ENCODE results near the gene HNRNPH3.
"Not testable (repeated sequence)": the region's sequence is repeated elsewhere in the genome, so short reads cannot be mapped to it uniquely, and the experiment has no call there.

HNRNPH3 gene

GRCh38 chr10:68315582-68315981 is 16.3 kb upstream of the HNRNPH3 start:
- DNase-seq (ENCODE audit: insufficient read length, low spot score) (no peak), FAIRE-seq (no peak)
- TF ChIP-seq CTCF (IDR thresholded peaks at IDR 0.05; ENCODE audit: insufficient read depth, missing control alignments): no peak

- no peak for FAIRE-seq
- no peak for DNase-seq (ENCODE audit: insufficient read length, low spot score)
- TF ChIP-seq CTCF (IDR thresholded peaks at IDR 0.05; ENCODE audit: insufficient read depth, missing control alignments): no peak
Measured at GRCh38 chr10:68318331-68319059, 13.4 kb upstream of the HNRNPH3 start.

GRCh38 chr10:68324396-68324795 is 7.5 kb upstream of the HNRNPH3 start:
- DNase-seq (ENCODE audit: insufficient read length, low spot score); FAIRE-seq: not testable (repeated sequence)

- DNase-seq (ENCODE audit: insufficient read length, low spot score): no peak
- FAIRE-seq: no peak
- no peak for TF ChIP-seq CTCF (IDR thresholded peaks at IDR 0.05; ENCODE audit: insufficient read depth, missing control alignments)
Measured at GRCh38 chr10:68327889-68328786, 3.7 kb upstream of the HNRNPH3 start.

GRCh38 chr10:68329506-68329861 is 2.4 kb upstream of the HNRNPH3 start:
- TF ChIP-seq CTCF (IDR thresholded peaks at IDR 0.05; ENCODE audit: insufficient read depth, missing control alignments): no peak
- DNase-seq (ENCODE audit: insufficient read length, low spot score): no peak
- FAIRE-seq: no peak

- DNase-seq (ENCODE audit: insufficient read length, low spot score) (no peak), FAIRE-seq (no peak)
- no peak for TF ChIP-seq CTCF (IDR thresholded peaks at IDR 0.05; ENCODE audit: insufficient read depth, missing control alignments)
Measured at GRCh38 chr10:68330852-68331454, 911 bp upstream of the HNRNPH3 start.

- no peak for DNase-seq (ENCODE audit: insufficient read length, low spot score)
- FAIRE-seq: no peak
- TF ChIP-seq CTCF (IDR thresholded peaks at IDR 0.05; ENCODE audit: insufficient read depth, missing control alignments): peak; percentile 40
Measured at GRCh38 chr10:68332259-68333057, 594 bp downstream of the HNRNPH3 start, which contains the start of gene PBLD. PBLD (minus strand) TSS chr10:68332928; CDS start chr10:68306844, 26,084 bp downstream.
